ENCODE measurements around the gene NT5C3A.

DNA sequence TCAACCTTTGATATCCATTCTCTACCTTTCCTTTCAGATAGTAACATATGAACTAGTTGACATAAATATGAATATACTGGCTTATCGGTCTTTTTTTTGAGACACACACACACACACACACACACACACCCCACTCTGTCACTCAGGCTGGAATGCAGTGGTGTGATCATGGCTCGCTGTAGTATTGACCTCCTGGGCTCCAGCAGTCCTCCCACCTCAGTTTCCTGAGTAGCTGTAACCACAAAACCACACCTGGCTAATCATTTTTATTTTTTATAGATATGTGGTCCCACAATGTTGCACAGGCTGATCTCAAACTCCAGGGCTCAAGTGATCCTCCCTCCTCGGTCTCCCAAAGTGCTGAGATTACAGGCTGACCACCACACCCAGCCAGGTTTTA, 14.2 kb upstream of the NT5C3A start:
- TF ChIP-seq, protein P1, sequence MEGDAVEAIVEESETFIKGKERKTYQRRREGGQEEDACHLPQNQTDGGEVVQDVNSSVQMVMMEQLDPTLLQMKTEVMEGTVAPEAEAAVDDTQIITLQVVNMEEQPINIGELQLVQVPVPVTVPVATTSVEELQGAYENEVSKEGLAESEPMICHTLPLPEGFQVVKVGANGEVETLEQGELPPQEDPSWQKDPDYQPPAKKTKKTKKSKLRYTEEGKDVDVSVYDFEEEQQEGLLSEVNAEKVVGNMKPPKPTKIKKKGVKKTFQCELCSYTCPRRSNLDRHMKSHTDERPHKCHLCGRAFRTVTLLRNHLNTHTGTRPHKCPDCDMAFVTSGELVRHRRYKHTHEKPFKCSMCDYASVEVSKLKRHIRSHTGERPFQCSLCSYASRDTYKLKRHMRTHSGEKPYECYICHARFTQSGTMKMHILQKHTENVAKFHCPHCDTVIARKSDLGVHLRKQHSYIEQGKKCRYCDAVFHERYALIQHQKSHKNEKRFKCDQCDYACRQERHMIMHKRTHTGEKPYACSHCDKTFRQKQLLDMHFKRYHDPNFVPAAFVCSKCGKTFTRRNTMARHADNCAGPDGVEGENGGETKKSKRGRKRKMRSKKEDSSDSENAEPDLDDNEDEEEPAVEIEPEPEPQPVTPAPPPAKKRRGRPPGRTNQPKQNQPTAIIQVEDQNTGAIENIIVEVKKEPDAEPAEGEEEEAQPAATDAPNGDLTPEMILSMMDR (tag by site-specific recombination; IDR thresholded peaks at IDR 0.05): no peak
- TF ChIP-seq, protein P2, sequence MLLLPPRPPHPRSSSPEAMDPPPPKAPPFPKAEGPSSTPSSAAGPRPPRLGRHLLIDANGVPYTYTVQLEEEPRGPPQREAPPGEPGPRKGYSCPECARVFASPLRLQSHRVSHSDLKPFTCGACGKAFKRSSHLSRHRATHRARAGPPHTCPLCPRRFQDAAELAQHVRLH (tag by site-specific recombination; IDR thresholded peaks at IDR 0.05): no peak
- TF ChIP-seq, protein P3, sequence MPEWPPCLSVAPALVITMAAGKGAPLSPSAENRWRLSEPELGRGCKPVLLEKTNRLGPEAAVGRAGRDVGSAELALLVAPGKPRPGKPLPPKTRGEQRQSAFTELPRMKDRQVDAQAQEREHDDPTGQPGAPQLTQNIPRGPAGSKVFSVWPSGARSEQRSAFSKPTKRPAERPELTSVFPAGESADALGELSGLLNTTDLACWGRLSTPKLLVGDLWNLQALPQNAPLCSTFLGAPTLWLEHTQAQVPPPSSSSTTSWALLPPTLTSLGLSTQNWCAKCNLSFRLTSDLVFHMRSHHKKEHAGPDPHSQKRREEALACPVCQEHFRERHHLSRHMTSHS (tag by site-specific recombination; IDR thresholded peaks at IDR 0.05): no peak
- TF ChIP-seq ZNF558 (tag by site-specific recombination; IDR thresholded peaks at IDR 0.05) (no peak), ZNF585B (tag by site-specific recombination; IDR thresholded peaks at IDR 0.05) (no peak), ZNF621 (tag by site-specific recombination; IDR thresholded peaks at IDR 0.05) (no peak), ZNF157 (tag by site-specific recombination; IDR thresholded peaks at IDR 0.05) (no peak)
- TF ChIP-seq, protein P4, sequence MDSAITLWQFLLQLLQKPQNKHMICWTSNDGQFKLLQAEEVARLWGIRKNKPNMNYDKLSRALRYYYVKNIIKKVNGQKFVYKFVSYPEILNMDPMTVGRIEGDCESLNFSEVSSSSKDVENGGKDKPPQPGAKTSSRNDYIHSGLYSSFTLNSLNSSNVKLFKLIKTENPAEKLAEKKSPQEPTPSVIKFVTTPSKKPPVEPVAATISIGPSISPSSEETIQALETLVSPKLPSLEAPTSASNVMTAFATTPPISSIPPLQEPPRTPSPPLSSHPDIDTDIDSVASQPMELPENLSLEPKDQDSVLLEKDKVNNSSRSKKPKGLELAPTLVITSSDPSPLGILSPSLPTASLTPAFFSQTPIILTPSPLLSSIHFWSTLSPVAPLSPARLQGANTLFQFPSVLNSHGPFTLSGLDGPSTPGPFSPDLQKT (IDR thresholded peaks at IDR 0.05; ENCODE audit: borderline replicate concordance, low read depth, low read length): no peak

All from HEK293 (cell line).